GM19023 (cell line): ENCODE data around the gene LIM2.
"Not testable (repeated sequence)": the region's sequence is repeated elsewhere in the genome, so short reads cannot be mapped to it uniquely, and the experiment has no call there.

Source experiments
- ATAC-seq: cut with Tn5 transposase; IDR thresholded peaks from one replicate; pipeline ENCODE4 v1.9.1; 2021; ENCODE audit warnings: mild to moderate bottlenecking, moderate library complexity; ENCODE audit not compliant: unreplicated experiment

Gene LIM2, protein sequence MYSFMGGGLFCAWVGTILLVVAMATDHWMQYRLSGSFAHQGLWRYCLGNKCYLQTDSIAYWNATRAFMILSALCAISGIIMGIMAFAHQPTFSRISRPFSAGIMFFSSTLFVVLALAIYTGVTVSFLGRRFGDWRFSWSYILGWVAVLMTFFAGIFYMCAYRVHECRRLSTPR

DNA sequence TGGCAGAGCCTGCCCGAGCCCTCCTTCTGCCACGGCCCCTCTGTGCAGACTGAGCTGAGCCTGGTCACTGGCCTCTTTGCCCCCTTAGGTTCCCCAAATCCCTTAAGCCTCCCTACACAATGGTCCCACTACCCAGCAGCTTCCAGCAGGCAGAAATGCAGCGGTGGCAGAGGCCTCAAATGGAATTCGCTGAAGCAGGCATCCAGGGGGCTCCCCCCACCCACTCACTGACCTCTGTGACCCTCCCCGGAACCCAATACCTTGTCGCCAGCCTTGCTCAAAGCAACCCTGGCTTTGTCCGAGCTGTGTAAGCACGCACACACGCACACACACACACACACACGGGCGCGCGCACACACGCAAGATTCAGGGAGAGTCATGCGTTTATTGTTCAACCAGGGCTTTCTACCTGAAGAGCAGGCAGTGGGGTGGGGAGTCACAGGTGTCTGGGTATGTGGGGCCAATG, at the start of gene LIM2:
TSS of gene LIM2 (minus strand) at position 51 of the 466 bp plus-strand sequence. CDS start 531 bp downstream, outside the sequence.
- no peak for ATAC-seq

DNA sequence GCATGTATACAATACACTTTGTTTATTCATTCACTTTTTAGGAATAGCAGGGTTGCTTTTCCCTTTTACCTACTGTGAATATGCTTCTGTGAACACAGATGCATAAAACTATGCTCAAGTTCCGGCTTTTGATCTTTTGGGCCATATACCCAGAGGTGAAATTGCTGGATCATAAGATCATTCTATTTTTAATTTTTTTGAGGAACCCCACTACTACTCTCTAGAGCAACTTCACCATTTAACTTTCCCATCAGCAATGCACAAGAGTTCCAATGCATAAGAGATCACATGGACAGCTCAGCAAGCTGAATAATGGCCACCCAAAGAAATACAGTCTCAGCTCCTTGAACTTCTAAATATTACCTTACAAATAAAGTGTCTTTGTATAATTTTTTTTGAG, 46.7 kb upstream of the LIM2 start:
- ATAC-seq = no peak

DNA sequence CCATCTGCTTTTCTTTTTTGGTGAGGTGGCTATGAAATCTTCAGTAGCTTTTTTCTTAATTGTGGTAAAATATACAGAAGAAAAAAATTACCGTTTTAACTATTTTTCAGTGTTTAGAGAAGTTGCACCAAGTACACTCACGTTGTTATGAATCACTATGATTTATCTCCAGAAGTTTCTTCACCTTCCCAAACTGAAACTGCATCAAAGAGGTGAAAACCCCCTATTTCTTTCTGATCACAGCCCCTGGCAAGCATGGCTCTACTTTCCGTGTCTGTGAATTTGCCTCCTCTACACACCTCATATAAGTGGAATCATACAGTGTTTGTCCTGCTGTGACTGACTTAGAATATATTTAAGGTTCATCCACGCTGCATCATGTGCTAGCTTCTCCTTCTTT, 45.3 kb upstream of the LIM2 start:
- ATAC-seq = no peak

DNA sequence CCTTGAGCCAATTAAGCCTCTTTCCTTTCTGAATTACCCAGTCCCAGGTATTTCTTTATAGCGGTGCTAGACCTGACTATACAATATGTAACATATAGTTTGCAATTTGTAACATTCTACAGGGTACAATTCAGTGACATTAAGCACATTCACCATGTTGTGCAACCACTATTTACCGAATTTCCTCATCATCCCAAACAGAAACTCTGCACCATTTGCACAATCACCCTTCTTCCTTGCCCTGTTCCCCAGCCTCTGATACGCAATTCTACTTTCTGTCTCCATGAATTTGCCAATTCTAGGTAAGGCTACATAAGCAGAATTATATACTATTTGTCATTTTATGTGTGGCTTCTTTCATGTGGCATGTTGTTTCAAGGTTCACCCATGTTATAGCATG, 43.4 kb upstream of the LIM2 start:
- no peak for ATAC-seq

DNA sequence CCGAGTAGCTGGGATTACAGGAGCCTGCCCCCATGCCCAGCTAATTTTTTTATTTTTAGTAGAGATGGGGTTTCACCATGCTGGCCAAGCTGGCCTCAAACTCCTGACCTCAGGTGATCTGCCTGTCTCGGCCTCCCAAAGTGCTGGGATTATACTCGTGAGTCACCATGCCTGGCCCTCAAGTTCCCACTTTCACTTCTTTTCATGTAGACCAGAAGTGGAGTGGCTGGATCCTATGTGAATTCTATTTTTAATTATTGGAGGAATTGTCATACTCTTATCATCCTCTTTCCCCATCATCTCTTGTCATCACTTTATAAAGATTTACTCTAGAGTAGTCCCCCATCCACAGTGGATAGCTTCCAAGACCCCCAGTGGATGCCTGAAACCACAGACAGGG, 42.4 kb upstream of the LIM2 start:
- ATAC-seq = no peak

DNA sequence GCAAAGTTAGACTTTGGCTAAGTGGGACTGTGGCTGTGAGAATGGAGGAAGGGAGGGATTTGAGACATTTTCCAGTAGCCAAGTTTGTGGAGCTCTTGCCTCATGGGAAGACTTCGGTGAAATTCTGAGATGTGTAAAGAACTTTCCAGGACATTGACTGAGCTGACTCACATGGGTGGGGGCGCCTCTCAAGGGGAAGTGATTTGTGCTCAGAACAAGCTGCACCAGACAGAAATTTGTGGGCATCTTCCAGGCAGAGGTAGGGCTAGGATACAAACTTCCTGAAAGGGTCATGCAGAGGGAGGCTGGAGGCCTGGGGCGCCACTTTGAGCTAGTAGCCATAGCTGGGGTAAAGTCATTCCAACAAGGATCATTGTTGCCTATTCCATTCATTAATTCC, 39.4 kb upstream of the LIM2 start:
- no peak for ATAC-seq

DNA sequence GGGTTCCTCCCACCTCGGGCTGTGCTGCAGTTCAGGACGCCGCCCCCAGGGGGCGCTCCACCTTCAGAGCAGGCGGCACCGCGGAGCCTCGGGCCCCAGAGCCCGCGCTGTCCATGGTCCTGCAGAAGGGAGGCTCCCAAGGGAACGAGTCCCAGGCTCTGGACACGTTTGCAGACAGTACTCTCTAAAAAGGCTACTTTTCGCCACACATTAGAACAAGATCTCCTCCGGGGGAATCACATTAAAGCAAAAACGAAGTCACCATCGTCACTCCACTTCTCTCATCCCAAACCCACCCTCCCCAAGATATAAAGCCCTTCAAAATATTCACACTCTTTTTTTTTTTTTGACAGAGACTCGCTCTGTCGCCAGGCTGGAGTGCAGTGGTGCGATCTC, 34.3 kb upstream of the LIM2 start:
- no peak for ATAC-seq

DNA sequence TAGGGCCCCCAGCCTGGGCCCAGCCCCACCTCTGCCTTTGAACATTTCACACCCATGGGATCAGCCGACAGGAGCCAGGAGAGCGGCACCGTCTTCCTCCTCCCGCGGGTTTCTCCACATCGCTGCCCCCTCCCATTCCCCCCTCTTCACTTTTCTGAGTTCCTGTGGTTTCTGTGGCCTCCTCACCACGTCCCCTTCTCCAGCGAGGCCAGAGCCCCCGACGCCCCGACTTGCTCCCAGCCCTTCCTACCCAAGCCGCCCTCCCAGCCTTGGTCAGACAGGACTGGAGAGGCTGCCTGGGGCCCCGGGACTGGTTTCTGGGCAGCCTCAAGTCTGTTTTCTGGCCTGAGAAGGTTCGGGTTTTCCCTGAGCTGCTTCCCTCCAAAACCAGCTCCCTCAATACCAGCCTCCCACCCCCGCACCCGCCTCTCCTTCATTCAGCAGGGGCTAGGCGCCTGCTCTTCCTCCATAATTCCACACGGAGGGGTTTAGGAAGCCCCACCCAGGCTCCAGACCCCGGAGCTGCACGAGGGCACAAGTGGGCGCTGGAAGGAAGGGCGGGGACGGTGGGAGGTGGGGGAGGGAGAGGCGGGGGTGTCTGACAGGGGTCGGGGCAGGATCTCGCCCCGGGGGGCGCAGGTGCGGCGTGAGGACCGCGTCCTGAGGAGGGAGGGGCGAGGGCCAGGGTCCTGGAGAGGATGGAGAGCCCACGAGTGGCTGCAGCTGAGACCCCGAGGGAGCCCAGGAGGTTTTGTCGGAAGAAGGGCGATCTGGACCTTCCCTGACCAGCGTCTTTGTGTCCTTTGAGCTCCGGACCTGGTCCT, 33.7 kb upstream of the LIM2 start:
- ATAC-seq = no peak

DNA sequence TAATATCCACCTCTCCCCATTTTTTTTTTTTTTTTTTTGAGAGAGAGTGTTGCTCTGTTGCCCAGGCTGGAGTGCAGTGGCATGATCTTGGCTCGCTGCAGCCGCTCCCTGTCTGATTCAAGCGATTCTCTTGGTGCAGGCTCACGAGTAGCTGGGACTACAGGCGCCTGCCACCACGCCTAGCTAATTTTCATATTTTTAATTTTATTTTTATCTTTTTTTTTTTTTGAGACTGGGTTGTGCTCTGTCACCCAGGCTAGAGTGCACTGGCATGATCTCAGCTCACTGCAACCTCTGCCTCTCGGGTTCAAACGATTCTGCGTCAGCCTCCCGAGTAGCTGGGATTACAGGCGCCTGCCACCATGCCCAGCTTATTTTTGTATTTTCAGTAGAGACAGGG, 32.7 kb upstream of the LIM2 start:
- not testable (repeated sequence) for ATAC-seq

DNA sequence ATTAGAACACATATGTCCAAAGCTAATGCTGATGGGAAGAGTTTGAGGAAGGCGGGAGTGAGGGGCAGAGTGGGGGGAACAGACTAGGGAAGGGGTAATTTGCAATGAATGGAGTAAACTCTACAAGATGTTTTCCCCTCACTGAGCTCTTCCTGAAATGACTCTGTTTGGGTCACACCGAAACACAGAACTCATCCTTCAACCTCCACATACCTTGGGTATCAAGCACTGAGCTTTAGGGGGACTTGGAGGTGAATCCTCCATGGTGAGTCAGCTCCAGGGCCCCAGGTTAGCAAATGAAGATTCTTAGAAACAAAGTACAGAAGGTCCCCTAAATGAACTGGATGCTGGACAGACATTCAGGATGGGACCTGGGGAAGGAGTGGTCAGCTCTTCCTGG, 30.9 kb upstream of the LIM2 start:
- ATAC-seq = no peak

DNA sequence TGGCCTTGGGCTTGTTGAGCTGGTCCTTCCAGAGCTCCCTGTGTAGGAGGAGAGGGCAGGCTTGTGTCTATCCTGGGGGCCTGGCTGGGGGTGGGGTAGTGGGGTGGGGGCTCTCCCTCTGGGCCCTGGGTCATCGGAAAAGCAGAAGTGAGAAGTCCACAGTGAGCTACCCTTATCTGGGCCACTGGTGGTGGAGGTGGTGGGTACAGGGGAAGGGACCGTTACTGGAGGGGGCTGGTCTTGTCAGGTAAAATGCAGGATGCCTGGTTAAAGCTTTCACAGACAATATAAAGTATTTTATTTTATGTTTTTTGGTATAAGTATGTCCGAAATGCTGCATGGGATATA, 30.0 kb upstream of the LIM2 start:
- peak; percentile 24 for ATAC-seq

DNA sequence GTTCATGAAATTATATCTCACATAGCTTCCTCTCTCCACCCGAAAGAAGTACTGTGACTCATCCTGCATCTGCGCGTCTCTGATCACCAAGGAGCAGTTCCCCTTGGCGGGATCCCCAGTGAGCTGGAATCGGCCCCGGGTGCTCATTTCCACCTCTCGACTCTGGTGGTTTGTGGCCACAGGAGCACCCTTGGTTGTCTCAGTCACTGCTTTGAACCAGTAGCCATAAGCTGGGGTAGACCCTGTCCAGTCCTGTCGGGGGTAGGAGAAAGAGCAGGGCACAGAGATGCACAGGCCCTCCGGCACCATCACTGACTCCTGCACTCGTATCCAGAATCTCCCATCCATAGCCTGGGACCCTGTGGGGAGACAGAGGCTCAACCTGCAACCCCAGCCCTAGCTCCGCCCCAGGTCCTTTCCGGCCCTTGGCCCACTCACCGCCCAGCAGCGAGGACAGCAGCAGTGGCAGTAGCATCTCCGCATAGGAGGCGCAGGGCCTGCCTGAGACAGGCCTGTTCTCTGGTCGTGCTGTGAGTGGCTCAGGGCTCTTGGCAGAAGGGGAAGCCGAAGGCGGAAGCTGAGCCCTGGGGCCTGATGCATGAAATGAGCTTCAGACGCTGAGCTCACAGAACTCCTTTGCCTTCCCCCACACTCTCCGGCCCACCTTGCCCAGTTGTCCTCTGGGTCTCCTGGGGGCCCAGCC, 29.5 kb upstream of the LIM2 start, which contains the start of gene SIGLEC10:
TSS of gene SIGLEC10 (minus strand) at position 536 of the 703 bp plus-strand sequence. CDS start at position 475, 61 bp downstream.
- ATAC-seq = peak; percentile 70

DNA sequence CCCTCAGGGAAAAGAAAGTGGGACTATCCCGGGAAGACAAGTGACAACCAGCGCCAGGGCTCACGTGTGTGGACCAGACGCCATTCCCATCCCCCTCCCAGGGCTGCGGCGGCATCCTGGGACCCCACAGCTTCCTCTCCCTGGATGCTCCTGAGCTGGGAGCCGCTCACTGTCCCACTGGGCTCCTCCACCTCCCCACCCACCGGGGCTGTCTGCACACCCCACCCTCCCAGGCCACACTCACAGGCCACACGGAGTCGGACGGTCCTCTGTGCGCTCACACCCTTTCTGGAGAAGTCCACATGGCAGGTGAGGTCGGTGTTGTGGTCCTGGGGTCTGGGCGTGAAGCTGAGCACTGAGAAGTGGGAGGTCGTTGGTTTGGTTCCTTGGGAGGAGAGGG, 28.6 kb upstream of the LIM2 start:
- not testable (repeated sequence) for ATAC-seq

DNA sequence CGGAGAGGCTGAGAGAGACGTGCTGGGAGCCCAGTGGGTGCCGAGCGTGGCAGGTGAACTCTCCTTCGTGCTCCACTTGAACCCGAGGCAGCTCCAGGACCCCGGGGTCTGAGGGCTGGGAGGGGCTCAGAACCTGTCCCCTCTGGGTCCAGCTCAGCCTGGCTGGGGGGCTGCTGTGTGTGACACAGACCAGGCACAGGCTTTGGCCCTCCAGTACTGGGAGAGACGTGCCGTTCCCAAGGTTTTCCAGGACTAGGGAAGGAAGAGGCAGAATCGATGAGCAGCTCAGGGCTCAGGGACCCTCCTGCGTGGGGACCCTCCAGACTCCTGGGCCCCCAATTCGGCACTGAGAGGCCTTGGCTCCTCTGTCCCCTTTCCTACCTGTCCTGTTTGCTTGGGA, 27.4 kb upstream of the LIM2 start:
- ATAC-seq = no peak

DNA sequence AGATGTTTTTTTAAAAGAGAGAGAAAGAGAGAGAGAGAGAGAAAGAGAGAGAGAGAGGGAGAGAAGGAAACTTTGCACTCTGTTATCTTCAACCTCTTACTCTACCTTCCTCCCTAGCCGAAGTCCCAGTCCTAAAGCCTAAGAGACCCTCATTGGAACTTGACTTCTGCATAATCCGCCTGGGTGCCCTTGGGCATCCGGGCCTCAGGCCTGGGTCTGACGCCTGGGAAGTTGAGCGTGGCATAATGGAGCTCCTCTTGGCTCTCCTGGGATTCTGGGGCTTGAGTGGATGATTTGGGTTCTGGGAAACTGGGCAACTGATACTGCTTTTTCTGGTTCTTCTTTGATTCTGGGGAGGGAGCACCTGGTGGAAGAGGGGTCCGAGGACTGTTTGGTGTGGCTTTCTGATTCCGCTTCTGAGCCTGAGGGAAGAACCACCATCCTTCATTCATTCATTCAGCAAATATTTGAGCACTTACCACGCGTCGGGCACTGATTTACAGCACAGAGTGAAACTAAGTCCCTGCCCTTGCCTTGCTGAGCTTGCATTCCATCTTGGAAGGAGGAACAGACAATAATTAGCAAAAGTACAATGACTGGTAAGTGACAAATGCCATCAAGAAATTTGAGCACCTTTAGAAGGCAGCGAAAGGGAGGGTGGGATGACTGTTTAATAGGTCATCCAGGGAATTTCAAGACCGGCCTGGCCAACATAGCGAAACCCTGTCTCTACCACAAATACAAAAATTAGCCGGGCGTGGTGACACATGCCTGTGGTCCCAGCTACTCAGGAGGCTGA, 23.4 kb upstream of the LIM2 start:
- ATAC-seq = no peak

DNA sequence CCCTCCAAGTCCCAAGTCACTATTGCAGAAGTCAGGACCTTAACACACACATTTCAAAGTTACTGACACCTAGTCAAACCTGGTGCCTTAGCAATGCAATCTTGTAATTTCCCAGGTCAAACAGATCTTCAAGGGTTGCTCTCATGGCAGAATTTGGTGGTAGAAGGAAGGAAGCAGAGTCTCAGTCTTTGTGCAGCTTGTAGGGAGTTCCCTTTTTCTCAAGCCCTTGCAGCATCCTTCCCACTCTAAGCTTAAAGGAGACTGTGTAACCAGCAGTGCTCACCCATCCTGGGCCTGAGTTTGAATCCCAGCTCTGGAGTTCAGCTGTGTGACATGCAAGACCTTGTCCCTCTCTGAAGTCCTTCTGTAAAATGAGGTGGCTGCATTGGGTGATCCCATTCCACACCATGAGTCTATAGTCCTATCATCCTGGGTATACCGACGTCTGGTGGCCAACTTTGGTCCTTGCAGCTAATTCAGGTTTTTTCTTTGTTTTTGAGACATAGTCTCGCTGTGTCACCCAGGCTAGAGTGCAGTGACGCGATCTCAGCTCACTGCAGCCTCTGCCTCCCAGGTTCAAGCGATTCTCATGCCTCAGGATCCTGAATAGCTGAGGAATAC, 19.8 kb upstream of the LIM2 start:
- no peak for ATAC-seq

DNA sequence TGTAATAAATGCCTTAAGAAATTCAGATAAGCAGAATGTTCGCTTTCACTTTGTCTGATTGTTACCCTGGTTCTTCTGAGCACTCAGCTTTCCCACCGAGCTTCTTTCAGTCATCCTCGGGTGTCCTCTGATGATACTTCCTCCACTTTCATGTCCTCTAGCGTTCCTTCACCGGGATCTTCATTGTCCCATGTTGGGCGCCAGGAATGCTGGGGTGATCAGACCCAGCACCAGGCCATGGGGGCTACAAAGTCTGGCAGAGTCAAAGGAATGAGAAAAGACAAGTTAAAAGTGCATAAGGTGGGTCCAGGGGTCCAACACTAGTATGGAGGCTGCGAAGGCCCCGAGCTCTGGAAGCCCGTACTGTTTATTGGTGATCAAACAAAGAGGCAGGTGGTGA, 14.3 kb upstream of the LIM2 start:
- no peak for ATAC-seq

DNA sequence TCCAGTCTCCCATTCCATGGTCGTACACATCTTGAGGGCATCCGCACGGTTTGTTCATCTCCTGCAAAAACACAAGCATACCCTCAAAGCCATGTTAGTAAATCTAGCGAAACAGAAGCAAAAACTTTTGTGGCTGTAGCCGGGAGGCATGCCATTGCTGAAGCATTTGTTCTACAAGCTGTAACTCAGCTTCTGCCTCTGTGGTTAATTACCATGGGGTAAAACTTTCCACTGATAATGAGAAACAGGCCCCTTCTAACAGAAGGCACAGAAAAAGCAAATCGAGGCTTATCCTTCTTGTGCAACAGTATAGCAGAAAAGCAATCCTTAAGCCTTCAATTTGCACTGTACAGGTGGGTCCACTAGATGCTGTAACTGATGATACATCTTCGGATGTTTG, 12.2 kb upstream of the LIM2 start:
- ATAC-seq = not testable (repeated sequence)

DNA sequence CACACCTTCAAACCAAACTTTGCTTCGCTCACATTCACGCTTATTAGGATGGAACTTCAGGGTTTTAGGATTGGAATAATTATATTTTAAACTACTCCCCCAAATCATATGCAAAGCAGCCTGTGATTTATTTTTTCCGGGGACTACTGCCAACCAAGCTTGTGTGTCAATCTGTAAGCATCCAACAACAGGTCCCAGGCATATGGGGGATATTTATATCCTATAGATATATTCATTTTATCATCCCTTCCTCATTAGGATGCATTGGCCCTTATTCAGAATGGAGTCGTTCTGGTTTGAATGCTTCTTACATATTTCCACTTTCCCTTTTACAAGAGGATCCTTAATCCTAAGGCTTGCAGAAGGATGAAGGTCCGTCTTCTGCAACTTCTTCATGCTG, 11.5 kb upstream of the LIM2 start:
- ATAC-seq = no peak

DNA sequence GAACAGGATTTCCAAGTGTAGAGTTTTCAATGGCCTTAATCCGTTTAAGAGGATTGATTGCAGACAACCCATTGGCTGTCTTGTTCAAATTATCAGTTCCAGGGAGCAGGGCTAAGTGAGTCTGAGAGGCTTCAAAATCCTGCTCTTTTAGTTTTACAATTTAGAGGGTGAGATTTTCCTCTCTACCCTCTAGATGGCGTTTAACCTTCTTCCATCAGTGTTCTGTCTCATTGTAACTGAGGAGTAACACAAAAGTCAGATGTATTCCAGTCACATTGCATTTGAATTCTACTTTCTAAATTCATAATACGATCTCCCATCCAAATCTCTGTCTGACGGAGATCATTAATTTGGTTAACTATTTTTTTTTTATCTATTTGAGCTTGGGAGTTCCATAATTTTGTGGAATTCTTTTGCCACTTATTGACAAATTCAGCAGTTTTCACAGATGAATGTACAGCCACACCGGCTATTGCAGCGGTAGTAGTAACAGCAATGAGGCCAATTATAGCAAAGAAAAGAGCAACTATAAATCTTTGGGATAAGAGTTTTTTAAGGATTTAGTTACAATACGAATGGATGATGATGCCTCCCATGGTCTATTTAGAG, 10.4 kb upstream of the LIM2 start:
- ATAC-seq = no peak
